HuH-7.5 (cell line): ENCODE measurements around the gene RAB18.
"Not testable (repeated sequence)": the region's sequence is repeated elsewhere in the genome, so short reads cannot be mapped to it uniquely, and the experiment has no call there.

Experiments
- DNase-seq: peaks from one replicate; pipeline ENCODE4 v3.0.0; 2011; ENCODE audit warnings: low spot score

The RAB18 gene

DNA sequence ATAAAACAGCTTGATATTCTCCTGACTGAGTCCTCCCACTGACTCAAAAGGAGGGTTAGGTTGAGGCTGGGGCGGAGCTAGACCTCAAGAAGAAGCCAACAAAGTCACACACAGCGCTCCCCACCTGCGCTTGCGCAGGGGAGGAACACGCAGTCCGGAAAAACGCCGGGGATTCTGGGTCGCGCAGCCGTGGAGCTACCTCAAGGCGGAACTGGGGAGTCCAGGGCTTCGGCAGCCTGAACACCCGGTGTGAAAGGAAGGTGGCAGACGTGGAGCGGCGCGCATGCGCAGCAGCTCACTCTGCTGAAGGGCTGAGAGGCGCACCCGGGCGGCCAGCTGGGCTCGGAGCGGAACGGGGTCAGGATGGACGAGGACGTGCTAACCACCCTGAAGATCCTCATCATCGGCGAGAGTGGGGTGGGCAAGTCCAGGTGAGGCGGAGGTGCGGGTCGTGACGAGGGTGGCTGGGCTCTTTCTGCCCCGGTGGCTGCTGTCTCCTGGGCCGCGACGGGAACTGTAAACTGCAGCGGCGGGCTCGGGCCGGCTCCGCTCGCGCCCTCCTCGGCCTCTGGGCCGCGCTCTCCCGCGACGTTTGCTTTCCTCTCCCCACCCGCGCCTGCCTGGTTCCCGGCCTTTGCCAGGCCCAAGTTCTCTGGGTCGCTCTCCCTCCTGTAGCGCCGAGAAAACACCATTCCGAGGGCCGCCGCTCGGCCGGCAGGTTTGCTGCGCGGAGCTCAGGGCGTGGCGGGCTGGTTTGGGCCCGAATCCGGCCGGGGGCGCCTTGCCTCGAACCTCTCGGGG lies at the start of gene RAB18:
RAB18 (plus strand) TSS at position 298 of the 801 bp plus-strand sequence; CDS start at position 364, 66 bp downstream.
- DNase-seq = peak; percentile 73

DNA sequence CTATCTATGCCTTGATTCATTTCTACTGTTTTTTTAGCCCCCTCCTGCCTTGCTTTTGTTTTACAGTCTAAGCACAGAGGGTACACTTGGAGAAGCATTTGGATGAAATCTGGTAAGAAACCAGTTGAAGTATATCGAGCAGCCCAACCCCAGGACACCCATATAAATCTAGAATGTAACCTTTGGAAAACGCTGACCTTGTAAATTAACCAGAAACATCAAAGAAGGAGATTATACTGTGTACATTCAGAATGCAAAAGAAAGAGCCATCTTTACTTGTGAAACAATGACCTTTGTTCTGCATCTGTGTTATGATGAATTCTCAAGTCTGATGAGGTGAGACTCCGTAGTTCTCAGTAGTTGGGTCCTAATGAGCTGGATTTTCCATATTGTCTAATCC lies 49.3 kb upstream of the RAB18 start:
- no peak for DNase-seq

DNA sequence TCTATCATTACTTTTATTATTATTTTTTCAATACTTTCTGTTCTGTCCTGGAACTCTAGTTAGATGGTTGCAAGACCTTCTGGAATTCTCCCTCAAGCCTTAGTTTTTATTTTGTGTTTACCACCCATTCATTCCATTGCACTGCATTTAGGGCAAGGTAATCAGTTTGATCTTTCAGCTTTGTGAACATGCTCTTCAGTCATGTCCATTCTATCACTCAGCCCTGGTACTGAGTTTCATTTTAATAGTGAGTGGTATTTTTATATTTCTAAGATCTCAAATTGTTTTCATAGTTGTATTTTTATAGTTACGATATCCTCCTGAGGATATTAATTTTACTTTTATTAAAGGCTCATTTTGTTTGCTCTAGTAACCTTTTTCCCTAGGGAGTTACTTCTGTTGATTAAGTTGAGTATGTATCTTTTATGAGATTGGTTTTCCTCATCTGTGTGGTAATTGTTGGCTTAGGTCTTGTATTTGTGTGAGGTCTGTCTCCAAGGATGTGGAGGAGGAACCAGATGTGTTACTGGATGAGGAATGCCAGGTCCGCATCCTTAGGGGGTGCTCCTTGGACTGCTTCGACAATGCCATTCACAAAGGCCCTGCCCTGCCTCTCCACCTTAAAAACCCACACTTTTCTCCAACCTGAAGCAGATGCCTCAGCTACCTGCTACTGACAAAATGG lies 46.7 kb upstream of the RAB18 start:
- no peak for DNase-seq

DNA sequence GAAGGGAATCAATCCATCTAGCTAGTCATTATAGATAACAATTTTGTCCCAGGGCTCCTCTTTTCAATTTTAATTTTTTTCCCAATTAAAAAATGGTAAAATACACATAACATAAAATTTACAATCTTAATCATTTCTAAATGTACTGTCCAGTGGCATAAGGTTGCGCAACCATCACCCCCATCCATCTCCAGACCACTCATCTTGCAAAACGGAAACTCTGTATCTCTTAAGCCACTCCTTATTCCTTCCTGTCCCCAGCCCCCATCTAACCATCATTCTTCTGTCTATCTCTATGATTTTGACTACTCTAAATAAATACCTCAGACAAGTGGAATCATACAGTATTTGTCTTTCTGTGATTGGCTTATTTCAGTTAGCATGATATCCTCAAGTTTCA lies 46.1 kb upstream of the RAB18 start:
- no peak for DNase-seq

DNA sequence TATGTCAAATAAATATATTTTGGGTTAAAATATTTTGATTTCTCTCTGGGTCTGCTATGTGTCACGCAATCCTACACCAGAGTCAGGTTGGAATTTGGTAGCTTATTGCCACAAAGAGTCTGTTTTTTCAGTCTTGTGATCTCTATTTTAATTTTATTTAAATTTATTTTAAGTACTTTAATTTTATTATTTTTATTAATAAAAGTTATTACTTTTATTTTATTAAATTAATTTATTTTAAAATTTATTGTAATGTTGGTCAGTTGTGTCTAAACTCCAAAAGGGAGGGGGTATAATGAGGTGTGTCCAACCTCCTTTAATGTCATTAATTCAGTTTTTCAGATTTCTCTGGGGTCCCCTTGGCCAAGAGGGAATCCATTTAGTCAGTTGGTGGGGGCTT lies 42.8 kb upstream of the RAB18 start:
- DNase-seq = no peak

DNA sequence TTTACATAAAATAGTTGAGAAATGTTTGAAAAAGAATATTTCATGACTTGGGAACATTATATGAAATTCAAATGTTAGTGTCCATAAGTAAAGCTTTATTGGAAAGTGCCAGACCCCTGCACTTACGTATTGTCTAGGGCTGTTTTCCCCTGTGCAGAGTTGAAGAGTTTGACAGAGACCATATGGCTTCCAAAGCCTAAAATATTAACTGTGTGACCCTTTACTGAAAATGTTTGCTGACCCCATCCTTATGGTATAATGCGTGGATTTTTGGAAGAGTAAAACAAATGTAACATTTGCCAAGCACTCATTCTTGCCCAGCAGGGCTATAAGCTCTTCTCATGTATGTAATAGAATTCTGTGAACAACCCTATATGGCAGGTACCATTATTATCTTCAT lies 40.1 kb upstream of the RAB18 start:
- DNase-seq = no peak

DNA sequence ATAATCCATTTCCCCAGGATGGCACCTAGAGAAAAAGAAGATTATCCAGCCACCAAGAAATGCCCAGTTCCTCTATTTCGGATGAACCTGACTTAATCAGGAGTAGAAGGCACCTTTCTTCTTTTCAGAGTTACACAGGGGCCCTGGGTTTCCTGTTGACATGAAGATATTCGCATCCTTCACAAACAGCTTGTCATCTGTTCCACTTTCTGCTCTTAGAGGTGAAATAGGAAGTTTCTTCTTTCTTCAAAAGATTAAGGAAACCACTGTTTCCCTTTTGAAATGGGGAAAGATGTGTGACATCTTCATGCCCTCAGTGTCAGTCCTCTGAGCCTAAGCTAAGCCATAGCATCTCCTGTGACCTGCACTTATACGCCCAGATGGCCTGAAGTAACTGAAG lies 39.1 kb upstream of the RAB18 start:
- DNase-seq = no peak

DNA sequence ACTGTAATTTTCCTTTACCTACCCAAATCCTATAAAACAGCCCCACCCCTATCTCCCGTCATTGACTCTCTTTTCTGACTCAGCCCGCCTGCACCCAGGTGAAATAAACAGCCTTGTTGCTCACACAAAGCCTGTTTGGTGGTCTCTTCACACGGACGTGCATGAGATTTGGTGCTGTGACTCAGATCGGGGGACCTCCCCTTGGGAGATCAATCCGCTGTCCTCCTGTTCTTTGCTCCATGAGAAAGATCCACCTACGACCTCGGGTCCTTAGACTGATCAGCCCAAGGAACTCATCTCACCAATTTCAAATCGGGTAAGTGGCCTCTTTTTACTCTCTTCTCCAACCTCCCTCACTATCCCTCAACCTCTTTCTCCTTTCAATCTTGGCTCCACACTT lies 38.5 kb upstream of the RAB18 start:
- DNase-seq = not testable (repeated sequence)

DNA sequence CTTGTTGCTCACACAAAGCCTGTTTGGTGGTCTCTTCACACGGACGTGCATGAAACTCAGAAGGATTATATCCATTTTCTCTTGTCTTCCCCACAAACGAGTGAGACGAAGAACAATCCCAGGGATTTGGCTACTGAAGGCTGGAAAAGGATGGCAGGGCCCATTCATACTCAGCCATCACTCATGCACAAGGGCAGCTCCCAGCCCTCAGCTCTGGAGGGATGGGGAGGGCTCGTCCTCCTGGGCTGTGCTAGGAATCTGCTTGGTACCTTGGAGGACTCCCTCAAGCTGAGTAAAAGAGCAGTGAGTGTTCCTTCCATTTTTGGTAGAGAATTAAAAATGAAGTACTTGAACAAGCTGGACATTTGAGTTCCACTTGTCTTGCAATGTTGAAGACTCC lies 33.2 kb upstream of the RAB18 start:
- no peak for DNase-seq

DNA sequence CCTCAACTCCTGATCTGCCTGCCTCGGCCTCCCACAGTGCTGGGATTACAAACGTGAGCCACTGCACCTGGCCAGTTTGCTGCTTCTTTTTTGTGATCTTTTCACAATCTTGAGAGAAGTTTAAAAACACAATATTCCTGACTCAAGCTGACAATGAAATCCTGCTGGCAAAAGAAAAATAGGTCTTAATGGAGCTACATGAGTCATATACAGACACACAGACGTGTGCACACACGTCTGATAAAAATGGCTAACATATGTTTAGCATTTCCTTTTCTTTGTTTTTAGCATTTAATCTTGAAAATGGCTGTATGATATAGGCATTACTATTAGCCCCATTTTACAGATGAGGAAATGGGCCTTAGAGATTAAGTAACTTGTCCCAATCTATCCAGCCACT lies 29.4 kb upstream of the RAB18 start:
- no peak for DNase-seq

DNA sequence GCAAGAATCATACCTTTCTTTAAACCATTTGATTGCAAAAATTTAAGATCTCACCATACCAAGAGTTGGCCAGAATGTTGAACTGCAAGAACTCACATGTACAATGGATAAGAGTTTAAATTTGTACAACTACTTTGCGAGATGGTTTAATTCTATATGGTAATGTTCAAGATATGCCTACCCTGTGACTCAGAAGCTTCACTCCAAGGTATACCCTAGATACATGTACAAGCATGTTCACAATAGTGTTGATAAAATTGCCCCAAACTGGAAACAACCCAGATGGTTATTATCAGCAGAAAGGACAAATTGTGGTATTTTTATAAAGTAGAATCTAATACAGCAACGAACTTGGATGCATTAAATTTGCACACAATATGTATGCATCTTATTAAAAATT lies 25.1 kb upstream of the RAB18 start:
- no peak for DNase-seq

DNA sequence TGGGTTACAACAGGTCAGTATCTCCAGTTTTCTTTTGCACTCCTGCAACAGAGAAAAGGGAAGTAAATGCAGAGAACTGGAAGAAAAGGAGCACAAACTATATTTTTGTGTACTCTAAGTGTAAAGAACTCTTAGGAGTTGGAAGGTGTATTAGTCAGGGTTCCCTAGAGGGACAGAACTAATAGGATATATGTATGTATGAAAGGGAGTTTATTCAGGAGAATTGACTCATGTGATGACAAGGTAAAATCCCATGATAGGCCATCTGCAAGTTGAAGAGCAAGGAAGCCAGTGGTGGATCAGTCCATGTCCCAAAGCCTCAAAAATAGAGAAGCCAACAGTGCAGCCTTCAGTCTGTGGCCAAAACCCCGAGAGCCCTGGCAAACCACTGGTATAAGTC lies 22.6 kb upstream of the RAB18 start:
- no peak for DNase-seq

DNA sequence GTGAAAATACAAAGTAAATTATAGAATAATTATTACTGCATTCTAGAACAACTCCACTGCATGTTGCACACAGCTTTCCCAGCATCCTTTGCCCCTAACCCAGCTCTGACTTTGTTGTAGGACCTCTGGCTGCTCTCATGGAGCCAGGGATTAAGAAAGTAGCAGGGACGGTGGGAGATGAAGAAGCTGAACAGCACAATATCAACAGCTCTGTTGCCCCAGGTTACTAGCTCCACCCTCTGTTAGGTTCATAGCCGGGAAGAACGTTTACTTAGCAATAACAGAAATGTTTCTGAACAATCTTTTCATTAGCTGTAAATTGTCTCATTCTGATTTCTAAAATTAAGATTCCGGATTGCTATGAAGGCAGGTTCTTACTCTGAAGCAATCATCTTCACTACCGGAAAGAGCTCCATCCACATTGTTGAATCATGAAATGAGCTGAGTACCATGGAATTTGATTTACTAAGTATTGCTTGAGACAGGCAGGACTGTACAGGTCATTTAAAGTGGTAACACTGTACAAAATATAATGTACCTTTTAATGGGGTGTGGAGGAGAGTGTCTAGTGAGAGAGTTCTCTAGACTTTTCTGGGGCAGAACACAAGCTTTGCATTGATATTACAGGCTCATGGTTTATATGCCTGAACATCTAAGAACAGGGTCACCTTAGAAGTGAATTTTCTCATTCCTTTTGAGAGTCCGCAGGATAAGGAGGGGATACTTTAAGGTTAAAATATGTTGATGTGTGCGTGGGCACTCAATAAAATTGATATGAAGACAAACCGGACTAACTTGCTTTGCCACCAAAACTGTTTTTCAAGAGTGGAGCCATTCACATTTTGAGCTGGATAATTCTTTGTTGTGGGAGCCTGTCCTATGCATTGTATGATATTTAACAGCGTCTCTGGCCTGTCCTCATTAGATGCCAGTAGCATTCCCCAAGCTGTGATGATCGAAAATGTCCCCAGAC lies 20.8 kb upstream of the RAB18 start:
- DNase-seq = no peak

DNA sequence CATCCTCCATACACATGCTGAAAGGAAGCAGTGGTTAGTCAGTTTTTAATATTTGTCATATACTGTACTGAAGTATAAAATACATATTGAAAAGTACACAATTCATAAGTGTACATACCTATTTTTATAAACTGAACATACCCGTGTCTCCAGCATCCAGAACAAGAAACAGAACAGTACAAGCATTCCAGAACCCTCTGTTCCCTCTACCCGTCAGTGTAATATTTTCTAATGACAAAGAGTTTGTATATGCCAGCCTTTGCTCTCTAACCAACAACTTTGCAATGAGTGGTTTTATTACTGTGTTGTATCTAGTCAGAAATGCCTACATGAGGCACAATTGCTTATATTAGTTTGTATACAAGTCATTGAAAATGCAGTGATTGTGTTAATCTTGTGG lies 18.7 kb upstream of the RAB18 start:
- no peak for DNase-seq

DNA sequence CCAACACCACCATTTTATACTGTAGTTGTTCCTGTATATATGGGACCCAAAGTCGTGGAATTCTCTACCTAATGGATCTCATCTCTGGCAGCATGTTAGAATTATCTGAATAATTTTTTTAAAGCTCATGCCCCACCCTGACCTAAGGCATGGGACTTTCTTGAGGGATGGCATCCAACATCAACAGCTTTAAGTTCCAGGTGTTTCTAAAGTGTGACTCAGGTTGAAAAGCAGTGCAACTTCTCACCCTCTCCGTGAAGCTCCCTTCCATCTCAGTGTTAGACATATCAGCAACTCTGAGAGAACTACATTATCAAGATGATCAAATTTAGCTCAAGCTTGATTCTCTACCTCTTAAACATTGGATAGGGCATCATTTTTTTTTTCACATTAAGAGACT lies 18.1 kb upstream of the RAB18 start:
- no peak for DNase-seq

DNA sequence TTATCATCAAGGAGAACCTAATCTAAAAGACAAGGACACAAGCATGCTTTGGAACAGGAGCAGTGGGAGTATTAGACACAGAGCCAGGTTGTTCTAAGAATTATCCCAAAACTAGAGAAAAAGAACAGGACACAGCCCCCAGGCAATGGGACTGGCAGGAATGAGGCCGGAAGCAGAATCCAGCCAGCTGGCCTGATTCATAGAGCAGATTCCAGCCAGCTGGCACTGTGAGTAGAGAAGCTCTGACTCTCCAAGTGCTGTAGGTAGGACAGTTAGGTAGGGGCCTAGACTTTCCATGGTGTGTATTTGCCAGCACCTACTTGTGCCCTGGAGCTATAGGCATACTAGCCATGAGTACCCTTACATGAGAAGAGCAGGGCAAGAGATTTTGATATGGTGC lies 13.3 kb upstream of the RAB18 start:
- DNase-seq = no peak

DNA sequence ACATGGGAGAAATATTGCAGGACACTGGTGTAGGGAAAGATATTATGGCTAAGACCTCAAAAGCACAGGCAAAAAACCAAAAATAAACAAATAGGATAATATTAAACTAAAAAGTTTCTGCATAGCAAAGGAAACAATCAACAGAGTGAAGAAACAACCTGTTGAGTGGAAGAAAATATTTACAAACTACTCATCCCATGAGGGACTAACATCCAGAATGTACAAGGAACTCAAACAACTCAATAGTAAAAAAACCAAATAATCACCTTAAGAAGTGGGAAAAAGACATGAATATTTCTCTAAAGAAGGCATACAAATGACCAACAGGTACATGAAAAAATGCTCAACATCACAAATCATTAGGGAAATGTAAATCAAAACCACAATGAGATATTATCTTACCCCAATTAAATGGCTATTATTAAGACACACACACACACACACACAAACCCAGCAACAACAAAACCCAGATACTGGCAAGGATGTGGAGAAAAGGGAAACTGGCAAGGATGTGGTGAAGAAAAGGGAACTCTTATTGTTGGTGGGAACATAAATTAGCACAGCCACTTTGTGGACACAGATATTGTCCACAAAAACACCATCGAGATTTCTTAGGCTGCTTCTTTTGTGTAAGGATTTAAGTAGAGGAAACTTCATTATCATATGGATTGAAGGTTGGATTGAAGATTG lies 9.8 kb upstream of the RAB18 start:
- no peak for DNase-seq

DNA sequence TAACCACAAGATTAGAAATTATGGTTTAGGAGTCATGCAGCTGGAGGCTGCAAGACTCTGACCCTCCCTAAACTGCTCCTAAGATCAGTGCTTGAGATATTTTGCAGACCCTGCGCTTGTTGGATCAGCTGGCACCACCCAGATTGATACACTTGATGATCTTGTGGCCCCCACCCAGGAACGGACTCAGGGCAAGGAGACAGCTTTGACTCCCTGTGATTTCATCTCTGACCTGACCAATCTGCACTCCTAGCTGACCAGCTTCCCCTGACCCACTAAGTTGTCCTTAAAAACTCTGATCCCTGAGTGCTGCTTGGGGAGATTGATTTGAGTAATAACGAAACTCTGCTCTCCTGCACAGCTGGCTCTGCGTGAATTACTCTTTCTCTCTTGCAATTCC lies 8.0 kb upstream of the RAB18 start:
- DNase-seq = no peak

DNA sequence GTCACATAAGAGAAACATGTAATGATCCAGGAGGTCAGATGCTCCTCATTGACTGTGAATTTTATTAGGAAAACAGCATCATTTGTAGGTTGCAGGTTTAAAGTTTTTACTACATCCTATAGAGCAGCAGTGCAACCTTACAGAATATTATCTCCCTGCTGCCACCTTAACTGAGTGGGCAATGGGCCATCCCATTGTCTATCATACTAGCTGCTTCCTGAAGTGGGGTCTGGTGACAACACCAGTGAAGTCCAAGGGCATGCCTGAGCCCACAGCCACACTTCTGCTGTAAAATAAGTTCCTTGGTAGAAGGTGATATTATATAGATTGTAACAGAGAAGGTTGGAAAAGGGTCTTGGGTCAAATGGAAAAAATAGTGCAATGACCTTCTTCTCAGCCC lies 4.0 kb upstream of the RAB18 start:
- DNase-seq = no peak

DNA sequence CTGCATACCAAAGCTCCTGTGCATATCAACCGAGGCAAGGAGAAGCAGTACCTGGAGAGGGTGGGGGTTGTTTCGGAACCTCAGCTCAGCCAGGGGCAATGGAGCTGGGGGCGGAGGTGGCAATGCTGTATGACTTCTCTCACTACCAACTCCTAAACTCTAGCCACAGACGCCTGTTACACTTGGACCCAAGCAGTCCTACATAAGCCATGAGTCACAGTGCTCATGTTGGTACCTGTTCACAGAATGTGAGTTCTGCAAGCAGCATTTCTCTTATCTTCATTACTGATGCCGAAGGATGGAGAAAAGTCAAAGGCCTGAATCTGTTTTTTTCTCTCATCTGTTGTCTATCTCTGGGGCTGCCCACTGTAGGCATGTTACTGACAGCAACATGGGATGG lies 3.2 kb upstream of the RAB18 start:
- no peak for DNase-seq

DNA sequence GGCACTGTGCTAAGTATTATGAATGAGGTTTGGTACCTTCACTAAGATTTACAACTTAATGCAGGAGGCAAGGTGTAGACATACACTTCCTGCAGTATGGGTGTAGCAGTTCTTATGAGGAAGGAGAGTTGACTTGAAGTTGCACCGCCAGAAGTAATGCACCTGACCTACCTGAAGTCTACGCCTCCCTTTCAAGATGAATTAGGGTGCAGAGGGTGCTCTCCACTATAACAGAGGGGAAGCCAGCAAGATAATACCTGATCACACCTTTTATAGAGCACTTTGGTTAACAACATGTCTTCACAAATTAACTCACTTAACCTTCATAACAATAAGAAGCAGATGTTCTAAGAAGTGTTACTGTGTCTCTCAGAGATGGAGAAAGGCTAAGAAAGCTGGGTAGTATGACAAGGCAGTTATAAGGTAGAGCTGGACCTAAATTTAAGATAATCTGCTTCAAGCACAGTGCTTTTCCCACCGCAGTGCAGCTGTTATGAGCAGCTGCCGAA lies 552 bp upstream of the RAB18 start:
- DNase-seq = no peak
